ENCODE data around the gene ADAM12.

- TF ChIP-seq CTCF (IDR thresholded peaks at IDR 0.05), result no peak
- no peak for TF ChIP-seq POLR2AphosphoS5 (IDR thresholded peaks at IDR 0.05)
Observed at GRCh38 chr10:126118476-126118875, 269.8 kb downstream of the ADAM12 start.

Data from sigmoid colon (tissue), 4 donors.